Measurements from ENCODE around the gene STAC3.
A peak's percentile ranks its signal among the peaks of the same experiment; 100 is the strongest.

Gene STAC3

DNA sequence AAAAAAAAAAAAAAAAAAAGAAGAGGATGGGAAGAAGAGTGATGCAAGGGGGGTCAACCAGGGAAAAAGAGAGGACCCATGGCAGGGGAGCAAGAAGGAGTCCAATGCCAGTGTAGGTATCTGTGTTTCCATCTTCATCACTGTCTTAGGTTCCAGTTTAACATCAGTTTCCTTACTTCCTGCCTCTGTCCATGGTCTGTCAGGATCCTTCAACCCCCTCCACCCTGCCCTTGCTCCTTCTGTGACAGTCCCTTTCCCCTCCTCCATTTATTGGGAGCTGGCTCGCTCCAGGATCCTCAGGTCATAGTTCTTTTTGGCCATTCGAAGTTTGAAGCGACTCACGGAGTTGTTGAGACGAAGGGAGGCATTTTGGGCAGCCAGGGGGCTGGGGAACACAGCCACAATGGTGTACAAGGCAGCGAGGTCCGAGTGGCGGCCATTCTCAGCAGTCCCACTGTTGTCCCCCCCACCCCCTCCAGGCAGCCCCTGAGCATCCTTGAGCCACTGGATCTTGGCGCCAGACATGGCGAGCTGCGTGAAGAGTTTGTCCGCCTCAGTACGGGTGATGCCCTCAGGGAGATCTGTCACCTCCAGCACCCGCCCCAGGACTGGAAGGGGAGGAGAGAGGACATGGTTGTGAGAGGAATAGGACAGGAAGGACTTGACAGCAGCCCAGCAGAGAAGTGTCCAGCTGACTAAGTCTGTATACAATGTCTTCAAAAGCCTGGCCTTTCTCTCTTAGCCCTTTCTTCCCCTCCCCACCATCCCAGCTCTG is 3.7 kb upstream of the STAC3 start:
- DNase-seq = no peak

DNA sequence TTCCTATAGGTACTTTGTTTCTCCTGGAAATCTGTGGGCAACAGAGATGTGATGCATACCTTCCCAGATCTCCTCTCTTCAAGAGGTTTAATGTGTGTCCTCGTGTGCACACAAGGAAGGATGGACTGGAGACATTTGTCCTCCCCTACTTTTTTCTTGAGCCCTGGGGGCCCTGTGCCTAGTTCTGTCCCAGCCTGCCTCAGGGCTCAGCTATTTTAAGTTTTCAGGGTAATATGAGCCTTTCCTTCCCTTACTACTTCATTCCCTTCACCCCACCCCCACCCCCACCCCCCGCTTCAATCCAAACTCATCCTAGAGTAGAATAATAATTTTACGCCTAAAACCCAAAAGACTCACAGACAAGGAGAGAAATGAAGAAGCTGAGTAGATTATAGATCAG is 446 bp downstream of the STAC3 start:
- DNase-seq = no peak

DNA sequence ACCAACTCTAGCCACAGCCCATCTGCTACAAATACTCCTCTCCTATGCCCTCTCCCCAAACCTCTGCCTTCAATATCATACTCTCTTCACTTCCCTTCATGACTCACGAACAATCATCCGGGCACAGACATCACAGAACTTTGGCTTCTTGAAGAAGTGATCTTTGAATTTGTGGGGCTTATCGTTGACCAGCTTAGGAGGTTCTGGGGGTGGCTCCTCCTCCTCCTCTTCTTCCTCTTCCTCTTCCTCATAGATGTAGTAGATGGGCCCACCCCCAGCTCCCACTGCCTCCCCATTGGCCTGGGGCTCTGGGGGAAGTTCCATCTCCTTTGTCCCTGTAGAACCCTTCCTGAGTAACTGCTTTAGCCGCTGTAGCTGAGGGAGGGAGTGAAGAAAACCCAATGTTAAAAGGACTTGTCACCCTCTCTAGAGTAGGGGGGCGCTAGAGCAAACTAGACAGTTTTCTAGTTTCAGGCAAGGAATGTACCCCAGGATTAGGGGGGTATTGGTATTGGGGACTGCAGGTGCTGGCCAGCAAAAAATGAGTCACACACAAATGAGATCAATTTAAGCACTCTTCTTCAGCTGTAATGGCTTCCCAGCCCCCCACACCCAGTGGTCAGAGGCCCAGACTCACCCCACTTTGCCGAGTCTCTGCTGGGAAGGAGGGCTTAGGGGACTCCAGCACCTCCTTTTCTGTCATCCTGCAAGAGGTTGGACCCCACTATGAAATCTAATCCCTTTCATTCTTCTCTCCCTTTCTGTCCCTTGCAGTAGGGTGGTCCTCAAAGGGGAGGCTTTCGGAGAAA is 1.8 kb downstream of the STAC3 start:
- no peak for DNase-seq

DNA sequence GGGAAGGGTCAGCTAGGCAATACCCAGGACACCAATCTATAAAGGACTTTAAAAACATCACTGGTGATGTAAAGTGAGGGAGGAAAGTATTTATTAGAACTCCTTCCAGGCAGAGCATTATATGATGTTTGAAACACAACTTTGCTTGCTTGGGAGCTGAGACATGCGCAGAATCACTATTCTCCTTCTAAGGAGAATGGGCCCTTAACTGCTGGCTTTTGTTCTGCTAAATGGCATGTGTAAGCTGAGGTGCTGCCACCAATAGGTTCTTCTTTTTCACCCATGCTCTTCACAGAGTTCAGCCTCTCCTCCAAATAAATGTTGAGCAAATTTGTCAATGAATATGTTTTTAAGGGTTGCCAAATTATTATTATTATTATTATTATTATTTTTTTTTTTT is 3.9 kb downstream of the STAC3 start:
- no peak for DNase-seq

DNA sequence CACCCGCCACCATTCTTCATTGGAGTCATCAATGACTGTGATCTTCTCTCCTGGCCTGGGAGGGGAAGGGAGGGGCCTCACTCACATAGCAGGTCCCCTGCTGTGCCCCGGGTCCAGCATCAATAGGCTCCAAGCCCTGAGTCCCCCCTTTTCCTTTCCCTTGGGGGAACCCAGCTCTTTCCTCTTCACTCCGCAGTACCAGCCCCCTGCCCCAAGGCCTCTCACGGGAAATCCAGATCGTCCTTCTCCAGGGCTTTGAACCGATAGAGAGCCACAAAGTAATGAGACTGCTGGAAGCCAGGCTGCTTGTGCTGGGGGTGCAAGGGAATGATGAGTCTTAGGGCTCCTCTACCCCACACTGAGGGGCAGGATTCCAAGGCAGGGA is 6.7 kb downstream of the STAC3 start:
- peak; percentile 41 for DNase-seq

DNA sequence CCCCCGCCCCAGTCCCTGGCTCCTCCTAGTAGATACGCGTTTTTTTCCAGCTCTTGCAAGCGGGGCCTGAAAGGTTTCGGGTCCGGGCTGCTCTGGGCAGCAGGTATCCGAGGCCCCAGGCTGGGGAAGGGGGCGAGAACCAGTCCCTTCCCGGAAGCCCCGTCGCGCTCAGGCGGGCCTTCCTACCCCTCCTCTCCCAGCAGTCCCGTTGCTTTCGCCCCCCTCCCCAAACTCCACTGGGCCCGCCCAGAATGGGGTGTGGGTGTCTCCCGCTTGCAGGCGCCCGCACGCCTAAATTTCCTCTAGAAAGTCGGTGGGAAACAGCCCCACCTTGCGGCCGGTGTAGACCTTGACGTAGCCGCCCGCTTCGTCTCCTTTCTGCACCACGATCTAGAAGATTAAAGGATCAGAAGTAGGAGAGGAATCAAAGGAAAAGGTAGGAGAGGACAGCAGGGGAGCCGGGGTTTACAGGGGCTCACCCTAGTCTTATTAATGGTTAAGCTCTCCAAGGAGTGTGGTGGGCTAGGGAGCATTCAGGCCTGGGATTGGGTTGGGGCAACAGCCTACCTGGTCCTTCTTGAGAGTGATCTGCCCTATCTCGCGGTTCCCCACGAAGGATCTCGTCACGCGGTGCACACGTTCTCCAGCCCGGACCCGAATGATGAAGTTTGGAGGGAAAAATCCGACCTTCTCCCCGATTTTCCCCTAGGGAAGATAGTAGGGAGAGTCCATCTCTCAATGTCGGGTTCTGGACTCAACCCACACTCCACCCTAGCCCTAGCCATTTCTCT is 7.3 kb downstream of the STAC3 start:
- peak; percentile 95 for DNase-seq

DNA sequence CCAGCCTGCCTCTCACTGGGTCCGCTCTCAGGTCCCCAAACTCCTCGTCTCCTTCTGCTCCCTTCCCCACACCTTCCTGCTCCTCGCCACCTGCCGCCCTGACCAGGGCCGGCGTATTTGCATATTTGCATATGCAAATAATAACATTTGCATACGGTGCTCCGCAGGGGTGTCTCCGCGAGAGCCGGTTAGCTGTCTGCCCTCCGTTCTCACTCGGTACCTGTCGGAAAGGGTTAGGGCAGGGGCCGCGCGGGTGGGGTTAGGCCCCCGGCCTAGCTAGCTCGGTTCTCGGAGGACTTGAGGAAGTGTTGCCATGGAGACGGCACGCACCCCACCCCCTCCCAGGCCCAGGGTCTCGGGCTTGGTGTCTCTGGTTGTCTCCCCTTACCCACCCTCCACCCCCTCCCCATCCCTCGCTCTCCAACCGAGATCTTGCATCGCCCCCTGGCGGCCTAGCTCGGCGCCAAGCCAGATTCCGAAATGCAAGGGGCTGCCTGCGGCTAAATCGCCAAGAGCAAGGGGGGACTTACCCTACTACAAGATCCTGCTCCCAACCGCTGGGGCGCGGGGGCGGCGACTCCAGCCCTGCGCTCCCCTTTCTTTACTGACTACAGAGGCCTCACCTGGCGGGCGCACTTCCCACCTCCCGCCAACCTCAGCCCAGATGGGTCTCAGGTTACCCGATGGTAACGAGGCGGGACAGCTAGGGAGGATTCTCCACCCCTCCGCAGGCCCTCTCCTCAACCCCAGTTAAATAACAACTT is 8.1 kb downstream of the STAC3 start:
- DNase-seq = peak; percentile 99

DNA sequence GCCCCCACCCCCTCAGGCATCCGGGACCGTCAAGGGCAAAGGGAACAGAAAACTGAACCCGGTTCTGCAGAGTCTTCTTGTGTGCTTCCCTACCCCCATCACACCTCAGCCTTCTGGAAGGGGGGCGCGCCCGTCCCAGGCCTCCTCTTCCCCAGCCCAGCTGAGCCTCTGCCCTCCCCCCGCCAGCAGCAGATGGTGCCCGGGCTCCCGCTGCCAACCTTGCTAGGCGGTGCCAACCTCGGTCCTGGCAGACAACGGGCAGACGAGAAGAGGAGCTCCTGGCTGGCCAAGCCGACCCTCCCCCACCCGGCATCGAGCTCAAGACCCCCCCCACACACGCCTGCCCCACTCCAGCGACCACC is 8.7 kb downstream of the STAC3 start:
- DNase-seq = peak; percentile 94

DNA sequence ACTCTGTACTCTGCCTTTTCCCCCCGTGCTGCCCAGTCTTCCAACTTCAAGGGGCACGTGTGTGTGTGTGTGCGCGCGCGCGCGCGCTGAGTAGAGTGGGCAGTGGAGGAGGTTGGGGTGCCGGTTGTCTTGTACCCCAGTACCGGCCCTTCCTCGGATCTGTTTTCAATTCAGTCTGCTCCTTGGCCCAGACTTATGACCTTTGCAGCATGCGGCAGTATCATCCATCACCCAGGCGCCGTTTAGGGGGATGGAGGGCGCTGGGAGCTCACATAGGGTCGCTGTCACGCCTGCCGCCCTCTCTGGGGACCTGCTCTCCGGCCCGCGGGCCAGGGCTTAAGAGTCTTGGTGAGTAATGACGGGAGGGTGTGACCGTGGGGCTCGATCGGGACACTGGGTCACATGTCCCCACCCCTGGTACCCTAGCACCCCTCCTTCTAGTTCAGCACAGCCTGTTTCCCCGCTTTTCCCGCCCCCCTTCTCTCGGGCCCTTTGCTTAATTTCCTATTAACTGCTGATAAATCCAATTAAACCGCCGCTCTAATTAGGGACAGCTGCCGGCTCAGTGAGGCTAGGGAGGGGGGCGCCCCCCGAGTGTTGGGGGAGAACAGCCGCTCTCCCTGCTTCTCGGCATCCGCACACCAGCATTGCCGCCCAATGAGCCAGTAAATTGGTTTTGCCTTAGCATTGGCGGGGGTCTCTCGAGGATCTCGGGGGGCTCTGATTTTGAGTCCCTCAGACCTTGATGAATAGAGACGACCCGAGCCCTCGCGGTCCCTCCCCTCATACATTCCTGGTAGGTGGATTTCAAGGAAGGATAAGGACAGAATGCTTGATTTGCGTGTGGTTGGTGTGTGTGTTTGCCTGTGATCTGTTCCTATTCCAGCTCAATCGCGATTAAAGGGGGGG is 9.3 kb downstream of the STAC3 start:
- peak; percentile 66 for DNase-seq

DNA sequence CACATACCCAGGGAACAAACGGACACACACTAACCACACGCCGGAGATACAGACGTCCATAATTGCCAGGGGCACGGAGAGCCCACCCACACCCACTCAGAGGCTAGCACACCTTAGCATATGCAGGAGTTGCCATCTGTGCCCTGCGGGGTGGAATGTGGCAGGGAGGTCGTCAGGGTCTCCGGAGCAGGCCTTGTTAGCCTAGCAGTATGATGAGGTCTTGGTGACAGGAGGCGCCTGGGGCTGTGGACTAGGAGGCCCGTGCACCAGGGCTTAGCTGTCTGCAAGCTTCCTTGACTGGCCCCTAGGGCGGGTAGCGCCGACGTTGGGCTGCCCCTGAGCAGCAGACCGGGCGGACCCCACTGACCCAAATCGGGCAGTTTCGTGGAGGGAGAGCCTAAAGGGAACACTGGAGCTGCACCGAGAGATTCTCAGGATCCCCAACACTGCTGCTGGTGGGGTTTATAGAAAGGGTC is 10.0 kb downstream of the STAC3 start:
- peak; percentile 87 for DNase-seq

DNA sequence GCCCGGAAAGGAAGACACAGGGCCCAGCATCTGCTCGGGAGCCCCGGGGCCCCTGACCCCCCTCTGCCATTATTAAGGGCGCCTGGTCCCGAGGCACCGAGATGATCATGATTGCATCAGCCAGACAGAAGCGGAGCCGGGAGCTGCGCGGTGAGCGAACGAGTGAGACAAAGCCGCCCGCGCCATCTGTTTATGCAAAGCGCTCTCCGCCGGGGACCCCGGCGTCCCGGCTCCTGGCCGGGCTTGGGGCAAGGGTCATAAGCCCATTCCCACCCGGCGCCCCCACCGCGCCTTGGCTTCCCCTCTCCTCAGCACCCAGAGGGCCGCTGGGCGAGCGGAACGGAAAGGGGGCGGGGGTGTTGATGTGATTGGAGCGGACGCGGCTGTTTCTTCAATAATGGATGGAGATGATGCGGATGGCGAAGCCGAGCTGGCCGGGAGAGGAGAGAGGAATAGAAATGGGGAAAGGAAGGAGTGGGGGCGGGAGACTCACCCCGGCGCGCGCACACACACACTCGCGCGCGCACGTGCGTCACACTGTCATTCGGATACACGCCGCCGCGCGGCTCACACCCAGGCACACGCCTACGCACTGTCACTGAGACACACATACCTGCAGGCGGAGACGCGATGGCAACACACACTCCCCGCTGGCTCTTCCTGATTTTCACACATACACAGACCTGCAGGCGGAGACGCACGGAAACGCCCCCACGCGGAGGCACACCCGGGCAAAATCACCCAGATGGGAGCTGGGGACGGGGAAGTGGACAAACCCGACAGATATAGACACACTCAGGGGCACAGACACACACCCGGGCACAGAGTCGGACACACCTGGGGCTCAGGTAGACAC is 10.7 kb downstream of the STAC3 start:
- peak; percentile 97 for DNase-seq

DNA sequence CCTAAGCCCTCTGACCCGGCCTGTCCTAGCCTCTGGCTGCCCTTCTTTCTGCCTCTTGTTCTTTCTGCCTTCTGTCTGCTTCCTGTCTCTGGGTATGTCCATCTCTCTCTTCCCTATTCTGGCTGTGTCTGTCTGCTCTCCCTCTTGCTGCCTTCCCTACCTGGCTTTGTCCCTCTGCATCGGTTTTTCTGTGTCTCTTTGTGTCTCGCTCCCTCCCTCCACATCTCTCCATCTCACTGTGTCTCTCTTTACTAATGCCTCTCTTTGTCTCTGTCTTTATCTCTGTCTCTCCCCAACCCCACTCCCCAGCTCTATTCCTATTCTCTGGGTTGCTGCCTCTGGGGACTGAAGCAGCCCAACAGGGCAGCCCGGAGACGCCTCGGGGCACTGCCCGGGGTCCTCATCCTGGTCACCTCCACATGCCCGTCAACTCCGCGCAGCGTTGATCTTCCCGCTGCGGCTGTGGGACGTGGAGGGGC is 11.4 kb downstream of the STAC3 start:
- DNase-seq = peak; percentile 83

DNA sequence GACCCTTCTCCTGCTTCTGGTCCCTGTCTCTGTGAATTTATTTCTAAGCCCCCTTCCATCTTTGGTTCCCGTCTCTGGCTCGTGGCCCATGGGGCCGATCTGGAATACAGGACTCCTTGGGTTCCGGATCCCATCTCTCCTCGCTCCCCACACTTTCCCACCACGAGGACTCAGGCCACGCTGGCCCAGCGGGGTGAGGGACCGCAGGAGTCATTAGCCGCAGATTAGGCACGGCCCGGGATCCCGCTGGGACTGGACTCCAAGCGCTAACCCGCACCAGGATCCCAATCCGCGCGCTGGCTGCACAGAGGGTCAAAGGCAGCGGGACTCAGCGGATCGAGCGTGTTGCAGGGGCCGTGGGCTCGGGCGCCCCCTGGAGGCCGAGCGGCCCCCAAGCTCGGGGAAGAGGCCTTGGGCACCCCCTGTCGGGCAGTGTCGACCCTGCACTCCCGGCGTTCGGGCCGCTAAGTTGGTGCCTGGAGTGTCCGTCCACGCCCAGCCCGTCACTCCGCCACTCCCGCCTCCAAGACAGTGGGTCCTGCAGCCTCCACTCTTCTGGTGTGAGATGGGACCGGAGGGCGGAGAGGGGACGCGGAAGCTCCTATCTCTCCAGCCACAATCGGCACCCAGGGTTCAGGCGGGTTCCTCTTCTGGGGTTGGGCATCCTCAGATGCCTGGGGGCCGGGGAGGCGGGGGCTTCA is 12.0 kb downstream of the STAC3 start:
- DNase-seq = peak; percentile 96

DNA sequence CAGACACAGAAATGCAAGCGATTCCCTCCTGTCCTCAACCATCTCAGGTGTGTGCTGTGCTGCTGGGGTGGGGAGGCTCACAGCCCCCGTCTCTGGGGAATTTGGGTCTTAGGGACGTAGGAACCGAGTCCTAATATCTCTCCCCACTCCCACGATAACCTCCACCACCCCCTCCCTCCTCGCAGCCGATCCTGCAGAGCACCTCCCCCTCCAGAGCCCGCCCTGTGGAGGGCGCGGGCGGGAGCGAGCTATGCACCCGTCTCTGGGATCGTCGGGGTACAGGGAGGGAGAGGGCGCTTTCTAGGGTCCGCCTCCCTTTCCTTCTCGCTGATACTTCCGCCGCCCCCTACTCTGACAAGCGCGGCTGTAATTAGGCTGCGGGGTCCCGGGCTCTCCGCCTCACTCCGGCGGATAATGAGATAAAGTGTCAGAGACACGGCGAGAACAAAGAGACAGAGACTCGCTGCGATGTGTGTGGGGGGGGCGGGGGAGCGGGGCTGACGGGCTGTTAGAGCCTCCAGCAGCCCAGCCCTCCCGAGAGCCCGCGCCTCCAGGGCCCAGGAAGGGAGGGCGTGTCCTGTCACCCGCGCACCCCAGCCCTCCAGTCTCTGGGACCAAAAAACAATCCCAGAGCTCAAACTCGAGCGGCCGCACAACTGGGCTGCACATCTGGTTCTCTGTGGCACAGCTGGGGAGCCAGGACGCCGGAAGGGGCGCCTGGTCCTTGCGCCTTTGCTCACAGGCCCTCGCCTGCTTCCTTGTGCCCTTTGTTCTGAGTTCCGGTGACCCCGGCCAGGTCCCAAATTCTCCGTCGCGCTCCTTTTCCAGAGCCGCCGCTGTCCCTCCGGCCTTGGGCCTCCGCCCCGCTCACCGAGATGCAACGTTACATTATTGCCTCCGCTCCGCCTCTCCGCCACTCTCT is 12.8 kb downstream of the STAC3 start:
- peak; percentile 83 for DNase-seq

DNA sequence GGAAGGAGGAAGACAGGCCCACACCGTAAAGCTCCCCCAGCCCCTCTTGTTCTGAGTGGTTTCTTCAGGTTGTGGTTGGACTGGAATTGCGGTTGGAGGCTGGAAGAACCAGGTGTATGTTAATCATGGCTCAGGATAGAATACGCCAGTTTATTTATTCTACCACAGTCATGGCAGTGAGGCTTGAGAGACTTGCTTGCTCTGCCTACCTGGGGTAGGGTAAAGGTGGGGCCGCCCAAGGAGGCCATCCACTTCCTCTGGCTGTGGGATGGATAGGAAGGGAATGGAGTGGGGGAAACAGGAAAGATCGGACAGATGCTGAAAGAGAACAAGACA is 13.4 kb downstream of the STAC3 start:
- peak; percentile 83 for DNase-seq

DNA sequence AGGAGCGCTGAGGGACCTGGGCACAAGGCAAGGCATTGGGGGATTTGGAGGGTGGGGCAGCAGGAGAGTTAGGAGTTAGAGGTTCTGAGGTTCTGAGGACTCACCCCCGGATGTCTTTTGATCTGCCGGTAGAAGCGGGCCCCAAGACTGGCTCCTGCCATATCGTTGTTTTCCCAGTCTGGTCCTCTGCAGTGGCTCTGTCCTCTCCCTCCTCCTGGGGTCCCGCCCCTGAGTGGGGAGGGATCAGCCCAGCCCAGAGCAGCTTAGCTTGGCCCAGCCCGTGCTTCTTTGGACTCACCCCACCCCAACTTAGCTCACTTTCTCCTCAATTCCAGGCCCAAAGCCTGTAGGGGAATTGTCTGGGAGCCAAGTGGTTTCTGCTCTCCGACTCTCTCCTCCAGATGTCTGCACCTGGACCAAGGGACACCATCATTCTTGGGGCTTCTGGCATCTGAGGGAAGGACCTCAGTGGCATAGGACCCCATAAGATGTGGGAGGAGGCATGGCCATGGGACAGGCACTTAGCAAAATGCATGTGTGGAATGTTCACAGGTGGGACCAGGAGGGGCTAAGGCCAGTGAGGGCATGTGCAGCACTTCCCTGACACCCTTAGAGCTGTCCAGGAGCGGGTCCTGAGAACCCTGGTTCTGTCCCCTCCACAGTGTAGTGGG is 13.9 kb downstream of the STAC3 start:
- DNase-seq = peak; percentile 53

DNA sequence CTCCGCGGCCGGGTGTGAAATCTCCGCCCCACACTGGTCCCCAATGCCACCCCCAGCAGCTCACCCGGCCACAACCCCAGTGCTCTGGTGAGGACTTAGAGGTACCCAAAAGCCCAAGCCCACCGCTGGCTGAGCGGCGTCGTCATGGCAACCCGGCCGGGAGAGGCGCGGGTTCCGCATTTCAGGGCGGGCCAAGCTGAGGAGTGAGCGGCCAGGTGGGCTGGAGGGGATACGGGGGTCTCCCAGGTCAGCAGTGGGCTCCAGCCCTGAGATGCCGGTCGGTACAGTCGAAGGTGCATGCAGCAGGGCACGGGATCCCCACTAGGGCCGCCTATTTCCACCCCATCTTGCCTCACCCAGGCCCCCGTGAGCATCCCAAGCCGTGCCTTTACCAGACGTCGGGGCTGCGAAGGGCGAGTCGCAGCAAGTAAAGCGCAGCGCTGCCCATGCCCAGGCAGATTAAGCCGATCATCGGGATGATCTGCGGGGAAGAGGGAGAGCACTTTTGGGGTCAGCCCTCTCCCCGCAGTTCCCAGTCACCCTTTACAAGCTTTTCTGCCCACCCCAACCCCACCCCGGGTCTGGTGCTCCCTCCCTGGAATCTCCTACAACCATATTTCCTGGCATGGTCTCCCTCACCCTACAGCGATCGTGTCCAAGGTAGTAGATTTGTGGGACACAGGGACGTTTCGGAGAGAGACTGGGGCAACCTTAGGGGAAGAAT is 14.6 kb downstream of the STAC3 start:
- DNase-seq = no peak
